ENCODE results near the gene RAP2A. TPM values are rescaled to one million over a fixed set of nuclear protein-coding genes. Genes with fewer than 3 reads are reported as not detected.

The RAP2A gene
- total and polyA plus RNA-seq, 10 of the 15 experiments (the other 5 are each of a cell fraction or from before 2014, with no cell fraction given) = 3.5 to 35.1 (median 14.9) TPM

DNA sequence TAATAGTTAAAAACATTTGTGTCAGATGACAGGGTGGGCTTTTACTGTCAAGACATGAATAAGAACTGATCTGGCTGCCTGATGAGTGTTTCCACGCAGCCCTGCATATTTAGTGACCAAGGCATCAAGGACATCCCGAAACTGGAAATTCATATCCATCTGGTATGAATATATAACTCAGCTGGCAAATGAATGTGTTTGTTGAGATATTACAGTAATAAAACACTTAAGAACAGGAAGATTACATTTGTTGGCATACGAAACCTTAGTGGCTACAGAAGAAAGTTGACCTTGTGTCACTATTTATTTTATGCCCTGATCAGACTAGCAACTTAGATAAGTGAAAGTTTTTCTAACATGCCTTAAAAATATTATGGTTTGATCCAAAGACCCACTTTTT lies 32.8 kb downstream of the RAP2A start:
- ChIA-PET CTCF (interaction anchor here (1.7 kb wide), 1 partner anchor 14 kb away, joined by 4 read pairs; no protein-coding TSS in a partner anchor), RAD21 (ENCODE audit: unreplicated experiment) (no interaction called here), SMC1A (ENCODE audit: uncharacterized antibody, unreplicated experiment) (interaction anchor here (1.1 to 1.8 kb wide), 3 partner anchors 23 to 31 kb away, joined by 3 to 8 read pairs (median 5); no protein-coding TSS in a partner anchor), POLR2A (no interaction called here)
- Histone ChIP-seq H3K4me2 (ENCODE audit: control insufficient read depth, insufficient read depth) (no peak overlapping the region), H3K27ac (ENCODE audit: control insufficient read depth, insufficient read depth) (no peak overlapping the region), H3K79me2 (ENCODE audit: control insufficient read depth, insufficient read depth, low read length) (peaks cover 4% of the 10 kb centered on the region), H3K27me3 (replicated peaks in 1 of 2; ENCODE audit: control insufficient read depth in 2 of 2, insufficient read depth in 2 of 2, low read length in 1 of 2) (no peaks in the 10 kb centered on the region), H3K9ac (ENCODE audit: control insufficient read depth, insufficient read depth, low read length) (no peak overlapping the region), H3K4me3 (no peak overlapping the region), H2AFZ (ENCODE audit: control insufficient read depth, low read depth, low read length) (no peak overlapping the region), H3K9me3 (replicated peaks; ENCODE audit: control insufficient read depth, insufficient read depth, low read length) (no peaks in the 10 kb centered on the region), H4K20me1 (ENCODE audit: control insufficient read depth, insufficient read depth) (no peaks in the 10 kb centered on the region), H3K4me1 (ENCODE audit: control insufficient read depth, insufficient read depth, low read length) (no peaks in the 10 kb centered on the region), H3K36me3 (ENCODE audit: control insufficient read depth in 2 of 2, insufficient read depth in 2 of 2, low read length in 1 of 2) (peaks cover 0 to 12% of the 10 kb centered on the region in 2 experiments; a peak in 2 of 4 replicates)
- intact Hi-C loops (cut with micrococcal nuclease; ENCODE audit: unreplicated experiment) = no loop called here
- TF ChIP-seq ZNF217 (IDR thresholded peaks at IDR 0.05) (no peak), SMARCA5 (IDR thresholded peaks at IDR 0.05) (no peak), ASH2L (IDR thresholded peaks at IDR 0.05; ENCODE audit: borderline replicate concordance, low read depth) (no peak)
- ATAC-seq (no peak), FAIRE-seq (no peak), DNase-seq (ENCODE audit: low read depth, low spot score) (no peak)
- in situ Hi-C loops (cut with MboI) = no loop called here
- WGBS (ENCODE audit: insufficient coverage, insufficient replicate concordance, low lambda C conversion rate, missing lambda C conversion rate) = 43% methylated on average over 3 of the region's 3 CpGs
- no TSS peak for BruUV-seq (replicated peaks)

DNA sequence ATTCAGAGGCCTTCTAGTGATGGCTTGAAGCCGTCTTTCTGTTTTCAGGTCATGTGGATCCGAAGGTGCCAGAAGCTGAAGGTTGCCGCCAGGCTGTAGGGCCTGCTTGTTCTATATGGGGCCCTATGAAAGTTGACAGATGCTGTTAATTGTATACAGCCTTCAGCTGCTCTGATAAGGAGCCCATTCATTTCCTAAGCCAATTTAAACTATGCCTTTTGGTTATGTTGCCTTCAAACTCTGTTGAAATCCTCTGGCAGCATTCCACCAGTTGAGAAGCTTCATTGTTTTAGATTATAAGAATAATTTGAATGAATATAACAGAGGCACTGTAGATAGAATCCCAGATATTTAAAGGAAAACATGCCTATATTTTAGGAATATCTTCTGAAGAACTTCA lies 34.4 kb downstream of the RAP2A start:
- BruUV-seq (replicated peaks) = no TSS peak
- SMC1A ChIA-PET (ENCODE audit: uncharacterized antibody, unreplicated experiment) = interaction anchor here (1.2 to 1.8 kb wide), 2 partner anchors 13 to 42 kb away, joined by 4 to 5 read pairs; no protein-coding TSS in a partner anchor
- no peak for ATAC-seq
- CTCF ChIA-PET = interaction anchor here (1.0 kb wide), 2 partner anchors 9 to 105 kb away, joined by 3 to 4 read pairs; no protein-coding TSS in a partner anchor
- no peak overlapping the region for H2AFZ ChIP-seq (ENCODE audit: control insufficient read depth, low read depth, low read length)
- no peaks in the 10 kb centered on the region for H3K79me2 ChIP-seq (ENCODE audit: control insufficient read depth, insufficient read depth, low read length)
- FAIRE-seq = no peak
- RAD21 ChIA-PET (ENCODE audit: unreplicated experiment) = no interaction called here
- in situ Hi-C loops (cut with MboI) (no loop called here), intact Hi-C loops (cut with micrococcal nuclease; ENCODE audit: unreplicated experiment) (no loop called here)
- 100% methylated on average over 3 of the region's 3 CpGs for WGBS (ENCODE audit: insufficient coverage, insufficient replicate concordance, low lambda C conversion rate, missing lambda C conversion rate)
- H3K4me2 ChIP-seq (ENCODE audit: control insufficient read depth, insufficient read depth) = no peak overlapping the region
- H3K9me3 ChIP-seq (replicated peaks; ENCODE audit: control insufficient read depth, insufficient read depth, low read length) = no peaks in the 10 kb centered on the region
- H4K20me1 ChIP-seq (ENCODE audit: control insufficient read depth, insufficient read depth) = no peaks in the 10 kb centered on the region
- H3K9ac ChIP-seq (ENCODE audit: control insufficient read depth, insufficient read depth, low read length) = no peak overlapping the region
- no peak for DNase-seq (ENCODE audit: low read depth, low spot score)
- no peak overlapping the region for H3K27ac ChIP-seq (ENCODE audit: control insufficient read depth, insufficient read depth)
- POLR2A ChIA-PET = no interaction called here
- H3K4me1 ChIP-seq (ENCODE audit: control insufficient read depth, insufficient read depth, low read length) = no peaks in the 10 kb centered on the region
- H3K36me3 ChIP-seq (ENCODE audit: control insufficient read depth in 2 of 2, insufficient read depth in 2 of 2, low read length in 1 of 2) = peaks cover 0 to 12% of the 10 kb centered on the region in 2 experiments; a peak in 2 of 4 replicates
- no peak overlapping the region for H3K4me3 ChIP-seq
- H3K27me3 ChIP-seq (replicated peaks in 1 of 2; ENCODE audit: control insufficient read depth in 2 of 2, insufficient read depth in 2 of 2, low read length in 1 of 2) = no peaks in the 10 kb centered on the region
- TF ChIP-seq, protein P1, sequence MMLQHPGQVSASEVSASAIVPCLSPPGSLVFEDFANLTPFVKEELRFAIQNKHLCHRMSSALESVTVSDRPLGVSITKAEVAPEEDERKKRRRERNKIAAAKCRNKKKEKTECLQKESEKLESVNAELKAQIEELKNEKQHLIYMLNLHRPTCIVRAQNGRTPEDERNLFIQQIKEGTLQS (IDR thresholded peaks at IDR 0.05; ENCODE audit: borderline replicate concordance, extremely low read depth, low read depth, low read length) = no peak
- TF ChIP-seq TAF1 (IDR thresholded peaks at IDR 0.05; ENCODE audit: borderline replicate concordance, low read depth, low read length) (no peak), NRF1 (conservative IDR thresholded peaks at IDR 0.05; ENCODE audit: low read depth, low read length) (no peak), KAT2A (conservative IDR thresholded peaks at IDR 0.05; ENCODE audit: control insufficient read depth, low read depth, low read length) (no peak), PAX5 (IDR thresholded peaks at IDR 0.05; ENCODE audit: borderline replicate concordance, low read depth, low read length) (no peak), NBN (IDR thresholded peaks at IDR 0.05) (no peak), NFIC (IDR thresholded peaks at IDR 0.05; ENCODE audit: low read depth, low read length) (no peak), MXI1 (IDR thresholded peaks at IDR 0.05; ENCODE audit: low read depth, low read length) (no peak), SIX5 (IDR thresholded peaks at IDR 0.05; ENCODE audit: low read depth, low read length, severe bottlenecking) (no peak), LARP7 (IDR thresholded peaks at IDR 0.05) (no peak), ZNF24 (IDR thresholded peaks at IDR 0.05) (no peak), CHD1 (IDR thresholded peaks at IDR 0.05; ENCODE audit: low read depth, low read length) (no peak), STAT1 (conservative IDR thresholded peaks at IDR 0.05) (no peak)
- TF ChIP-seq, protein P2, sequence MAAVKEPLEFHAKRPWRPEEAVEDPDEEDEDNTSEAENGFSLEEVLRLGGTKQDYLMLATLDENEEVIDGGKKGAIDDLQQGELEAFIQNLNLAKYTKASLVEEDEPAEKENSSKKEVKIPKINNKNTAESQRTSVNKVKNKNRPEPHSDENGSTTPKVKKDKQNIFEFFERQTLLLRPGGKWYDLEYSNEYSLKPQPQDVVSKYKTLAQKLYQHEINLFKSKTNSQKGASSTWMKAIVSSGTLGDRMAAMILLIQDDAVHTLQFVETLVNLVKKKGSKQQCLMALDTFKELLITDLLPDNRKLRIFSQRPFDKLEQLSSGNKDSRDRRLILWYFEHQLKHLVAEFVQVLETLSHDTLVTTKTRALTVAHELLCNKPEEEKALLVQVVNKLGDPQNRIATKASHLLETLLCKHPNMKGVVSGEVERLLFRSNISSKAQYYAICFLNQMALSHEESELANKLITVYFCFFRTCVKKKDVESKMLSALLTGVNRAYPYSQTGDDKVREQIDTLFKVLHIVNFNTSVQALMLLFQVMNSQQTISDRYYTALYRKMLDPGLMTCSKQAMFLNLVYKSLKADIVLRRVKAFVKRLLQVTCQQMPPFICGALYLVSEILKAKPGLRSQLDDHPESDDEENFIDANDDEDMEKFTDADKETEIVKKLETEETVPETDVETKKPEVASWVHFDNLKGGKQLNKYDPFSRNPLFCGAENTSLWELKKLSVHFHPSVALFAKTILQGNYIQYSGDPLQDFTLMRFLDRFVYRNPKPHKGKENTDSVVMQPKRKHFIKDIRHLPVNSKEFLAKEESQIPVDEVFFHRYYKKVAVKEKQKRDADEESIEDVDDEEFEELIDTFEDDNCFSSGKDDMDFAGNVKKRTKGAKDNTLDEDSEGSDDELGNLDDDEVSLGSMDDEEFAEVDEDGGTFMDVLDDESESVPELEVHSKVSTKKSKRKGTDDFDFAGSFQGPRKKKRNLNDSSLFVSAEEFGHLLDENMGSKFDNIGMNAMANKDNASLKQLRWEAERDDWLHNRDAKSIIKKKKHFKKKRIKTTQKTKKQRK (IDR thresholded peaks at IDR 0.05; ENCODE audit: low read depth, low read length) = no peak
